Smooth muscle cell (in vitro differentiated cells): Measurements from ENCODE around the gene WIPF1. TPM values are rescaled to one million over a fixed set of nuclear protein-coding genes. Genes with fewer than 3 reads are reported as not detected.
A peak's percentile ranks its signal among the peaks of the same experiment; 100 is the strongest.

Experiments used
- DNase-seq: peaks from one replicate; lab custom pipeline; 2025; ENCODE audit not compliant: unreplicated experiment; lab: John Stamatoyannopoulos, UW
- H2AFZ ChIP-seq: fragments of 200-600 bp; sonication (generic); 2 replicates; pipeline ENCODE4 v1.6.0; 2016; ENCODE audit warnings: antibody characterized with exemption, low read depth, mild to moderate bottlenecking
- H3F3A ChIP-seq: fragments of 200-600 bp; sonication (generic); 2 replicates; pipeline ENCODE4 v1.6.0; 2017; ENCODE audit warnings: antibody characterized with exemption, low read depth
- H3K27ac ChIP-seq: fragments of 200-600 bp; sonication (generic); 2 replicates; pipeline ENCODE4 v1.5.1; 2016; ENCODE audit warnings: low read depth, mild to moderate bottlenecking
- H3K27me3 ChIP-seq: fragments of 200-600 bp; sonication (generic); 2 replicates; pipeline ENCODE4 v1.6.1; 2016; ENCODE audit warnings: low read depth, mild to moderate bottlenecking
- H3K36me3 ChIP-seq: fragments of 200-600 bp; sonication (generic); 2 replicates; pipeline ENCODE4 v1.5.1; 2016; ENCODE audit warnings: low read depth
- H3K4me1 ChIP-seq: fragments of 200-600 bp; sonication (generic); 2 replicates; pipeline ENCODE4 v1.5.1; 2016; ENCODE audit warnings: low read depth
- H3K4me2 ChIP-seq: fragments of 200-600 bp; sonication (generic); 2 replicates; pipeline ENCODE4 v1.6.0; 2016; ENCODE audit warnings: mild to moderate bottlenecking
- H3K4me3 ChIP-seq: fragments of 200-600 bp; sonication (generic); 2 replicates; pipeline ENCODE4 v1.5.1; 2016; ENCODE audit warnings: mild to moderate bottlenecking
- H3K79me2 ChIP-seq: fragments of 200-600 bp; sonication (generic); 2 replicates; pipeline ENCODE4 v1.6.0; 2016; ENCODE audit warnings: low read depth, mild to moderate bottlenecking
- H3K9ac ChIP-seq: fragments of 200-600 bp; sonication (generic); 2 replicates; pipeline ENCODE4 v1.6.0; 2016; ENCODE audit warnings: low read depth
- H3K9me3 ChIP-seq: fragments of 200-600 bp; sonication (generic); replicated peaks from 2 replicates; pipeline ENCODE4 v1.5.1; 2016; ENCODE audit warnings: low read depth
- H4K20me1 ChIP-seq: fragments of 200-600 bp; sonication (generic); 2 replicates; pipeline ENCODE4 v1.6.0; 2016; ENCODE audit warnings: low read depth
- WGBS: methylation state at CpG from one replicate; pipeline ENCODE4 v1.1.7; 2016; ENCODE audit warnings: low lambda C conversion rate; 5-methylcytosine and 5-hydroxymethylcytosine counted together
- polyA plus RNA-seq: library from polyadenylated mRNA; unstranded; fragments of >200 nt; fragmentation: Nextera tagmentation; extraction: Ambion mirVana; gene quantifications from 2 replicates; pipeline ENCODE4 v1.2.1, GENCODE V29; 2016
- total RNA-seq: library from RNA; depleted of rRNA; stranded (reverse); fragments of >200 nt; gene quantifications from 2 replicates; pipeline ENCODE4 v1.2.3, GENCODE V29; 2014
- TF ChIP-seq, protein P1 (sequence below): fragments of 200-600 bp; sonication (generic); IDR thresholded peaks from 2 replicates; pipeline ENCODE4 v1.5.1; 2017; ENCODE audit warnings: borderline replicate concordance, mild to moderate bottlenecking, antibody characterized with exemption; ENCODE audit not compliant: insufficient read depth, poor library complexity, severe bottlenecking

The WIPF1 gene
- total and polyA plus RNA-seq, 2 experiments from 2014 or later = 27.3 to 35.5 TPM

DNA sequence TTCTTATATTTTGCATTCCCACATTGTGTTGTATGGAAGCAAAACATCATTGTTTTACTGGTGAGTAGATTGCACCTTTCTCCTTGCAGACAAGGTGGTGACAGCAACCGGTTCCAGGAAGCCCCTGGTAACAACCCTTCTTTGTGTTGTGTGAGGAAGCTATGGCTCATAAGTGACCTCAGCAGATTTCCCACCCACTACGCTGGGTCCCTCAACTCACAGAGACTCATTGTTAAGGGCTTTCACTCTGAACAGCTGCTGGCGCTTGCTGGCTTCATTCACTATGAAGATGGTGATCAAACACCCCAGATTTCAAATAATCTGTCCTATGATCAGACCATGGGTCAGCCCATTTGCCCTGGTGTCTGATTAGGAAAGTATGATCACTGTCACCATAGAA is 53.4 kb downstream of the WIPF1 start:
- H3K79me2 ChIP-seq = no peaks in the 10 kb centered on the region
- no peaks in the 10 kb centered on the region for H3K27me3 ChIP-seq
- no peaks in the 10 kb centered on the region for H4K20me1 ChIP-seq
- no peak overlapping the region for H3K4me3 ChIP-seq
- H3K9me3 ChIP-seq = no peaks in the 10 kb centered on the region
- no peaks in the 10 kb centered on the region for H3F3A ChIP-seq
- no peak overlapping the region for H3K27ac ChIP-seq
- H2AFZ ChIP-seq = no peak overlapping the region
- H3K36me3 ChIP-seq = no peaks in the 10 kb centered on the region
- H3K4me1 ChIP-seq = no peaks in the 10 kb centered on the region
- TF ChIP-seq, protein P1, sequence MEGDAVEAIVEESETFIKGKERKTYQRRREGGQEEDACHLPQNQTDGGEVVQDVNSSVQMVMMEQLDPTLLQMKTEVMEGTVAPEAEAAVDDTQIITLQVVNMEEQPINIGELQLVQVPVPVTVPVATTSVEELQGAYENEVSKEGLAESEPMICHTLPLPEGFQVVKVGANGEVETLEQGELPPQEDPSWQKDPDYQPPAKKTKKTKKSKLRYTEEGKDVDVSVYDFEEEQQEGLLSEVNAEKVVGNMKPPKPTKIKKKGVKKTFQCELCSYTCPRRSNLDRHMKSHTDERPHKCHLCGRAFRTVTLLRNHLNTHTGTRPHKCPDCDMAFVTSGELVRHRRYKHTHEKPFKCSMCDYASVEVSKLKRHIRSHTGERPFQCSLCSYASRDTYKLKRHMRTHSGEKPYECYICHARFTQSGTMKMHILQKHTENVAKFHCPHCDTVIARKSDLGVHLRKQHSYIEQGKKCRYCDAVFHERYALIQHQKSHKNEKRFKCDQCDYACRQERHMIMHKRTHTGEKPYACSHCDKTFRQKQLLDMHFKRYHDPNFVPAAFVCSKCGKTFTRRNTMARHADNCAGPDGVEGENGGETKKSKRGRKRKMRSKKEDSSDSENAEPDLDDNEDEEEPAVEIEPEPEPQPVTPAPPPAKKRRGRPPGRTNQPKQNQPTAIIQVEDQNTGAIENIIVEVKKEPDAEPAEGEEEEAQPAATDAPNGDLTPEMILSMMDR = no peak
- no peak for DNase-seq
- 73% methylated on average over 3 of the region's 3 CpGs for WGBS
- no peak overlapping the region for H3K4me2 ChIP-seq
- H3K9ac ChIP-seq = no peak overlapping the region

GRCh38 chr2:174540893-174541292 is 56.7 kb downstream of the WIPF1 start:
- TF ChIP-seq, protein P1 = no peak
- Histone ChIP-seq H2AFZ (no peak overlapping the region), H3K9ac (no peak overlapping the region), H3K27me3 (no peaks in the 10 kb centered on the region), H3K27ac (no peak overlapping the region), H3K9me3 (no peaks in the 10 kb centered on the region), H3F3A (no peaks in the 10 kb centered on the region), H4K20me1 (no peaks in the 10 kb centered on the region), H3K36me3 (no peaks in the 10 kb centered on the region), H3K4me3 (no peak overlapping the region), H3K4me2 (no peak overlapping the region), H3K4me1 (no peaks in the 10 kb centered on the region), H3K79me2 (no peaks in the 10 kb centered on the region)
- no peak for DNase-seq
- WGBS = 84% methylated on average over 5 of the region's 5 CpGs

DNA sequence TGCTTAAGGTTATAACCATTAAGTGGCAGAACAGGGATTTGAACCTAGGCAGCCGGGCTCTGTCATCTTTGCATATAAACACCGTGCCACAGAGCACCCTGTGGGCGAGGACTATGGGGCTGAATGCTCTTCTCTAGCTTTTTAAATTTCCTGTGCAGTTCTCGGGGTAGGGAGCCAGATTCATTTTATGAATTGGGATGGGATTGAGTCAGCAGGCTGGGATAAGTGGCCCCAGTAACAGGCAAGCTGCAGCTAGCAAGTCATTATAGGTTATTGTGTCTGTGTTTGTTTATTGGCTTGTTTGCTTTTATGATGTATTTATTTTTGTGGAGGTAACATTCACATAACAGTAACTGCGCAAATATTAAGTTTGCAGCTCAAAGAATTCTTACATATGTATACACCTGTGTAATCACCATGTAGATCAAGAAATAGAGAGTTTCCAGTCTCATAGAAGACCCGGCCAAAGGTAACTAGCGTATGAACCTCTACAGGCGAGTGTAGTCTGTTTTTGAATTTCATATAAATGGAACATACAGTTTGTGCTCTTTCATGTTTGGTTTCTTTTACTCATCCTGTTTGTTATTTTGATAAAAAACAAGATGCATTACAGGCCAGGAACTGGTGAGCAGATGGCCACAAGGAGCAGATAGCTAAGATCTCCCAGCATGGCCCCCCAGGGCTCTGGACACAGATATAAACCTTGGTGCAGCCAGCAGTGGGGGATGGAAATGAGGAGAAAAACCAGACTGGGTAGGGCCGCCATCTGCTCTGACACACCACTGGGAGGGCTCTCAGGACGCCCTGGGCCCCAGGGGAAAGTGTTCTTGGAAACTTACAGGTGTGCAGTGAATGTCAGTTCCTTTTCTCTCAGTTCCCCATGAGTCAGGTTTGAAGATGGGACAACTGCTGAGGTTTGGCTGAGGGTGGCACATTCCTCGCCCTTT is 61.6 kb downstream of the WIPF1 start:
- peak overlapping the region; percentile 40 for H3K27ac ChIP-seq
- no peak overlapping the region for H3K9ac ChIP-seq
- no peaks in the 10 kb centered on the region for H3K27me3 ChIP-seq
- peak overlapping the region; percentile 46 for H3K4me2 ChIP-seq
- H3K4me3 ChIP-seq = no peak overlapping the region
- H3F3A ChIP-seq = no peaks in the 10 kb centered on the region
- TF ChIP-seq, protein P1 = no peak
- no peaks in the 10 kb centered on the region for H3K79me2 ChIP-seq
- H3K36me3 ChIP-seq = no peaks in the 10 kb centered on the region
- no peak overlapping the region for H2AFZ ChIP-seq
- no peaks in the 10 kb centered on the region for H4K20me1 ChIP-seq
- no peaks in the 10 kb centered on the region for H3K9me3 ChIP-seq
- 66% methylated on average over 11 of the region's 11 CpGs for WGBS
- DNase-seq = no peak
- H3K4me1 ChIP-seq = no peaks in the 10 kb centered on the region
